ENCODE measurements around the gene NOP56.

DNA sequence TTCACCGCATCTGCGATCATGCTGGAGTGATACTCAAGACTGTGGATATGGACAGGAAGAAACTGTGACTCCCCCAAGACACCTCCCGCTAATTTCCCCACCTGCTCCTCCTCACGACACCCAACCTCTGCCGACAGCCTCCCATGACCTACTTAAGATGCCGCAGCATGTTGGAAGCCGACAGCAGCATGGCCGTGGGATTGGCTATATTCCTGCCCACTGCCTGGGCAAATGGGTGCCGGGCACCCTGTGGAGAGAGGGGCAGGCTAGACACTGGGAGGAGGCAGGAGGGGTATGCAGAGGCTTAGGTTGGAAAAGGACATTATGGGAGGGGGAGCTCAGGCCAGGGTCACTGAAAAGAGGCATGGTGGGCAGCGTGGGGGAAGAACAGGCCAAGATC lies 7.1 kb downstream of the NOP56 start:
- TF ChIP-seq CTCF (IDR thresholded peaks at IDR 0.05; ENCODE audit: extremely low read depth in 1 of 2, insufficient read depth in 1 of 2, low read depth in 1 of 2, low read length in 2 of 2) = no peak
- TF ChIP-seq, protein P1, sequence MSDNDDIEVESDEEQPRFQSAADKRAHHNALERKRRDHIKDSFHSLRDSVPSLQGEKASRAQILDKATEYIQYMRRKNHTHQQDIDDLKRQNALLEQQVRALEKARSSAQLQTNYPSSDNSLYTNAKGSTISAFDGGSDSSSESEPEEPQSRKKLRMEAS (IDR thresholded peaks at IDR 0.05; ENCODE audit: insufficient read depth, insufficient read length) = no peak
- no peak for TF ChIP-seq POLR2A (IDR thresholded peaks at IDR 0.05; ENCODE audit: low read depth, low read length)
- no peak for TF ChIP-seq MYC (IDR thresholded peaks at IDR 0.05; ENCODE audit: low read depth, low read length)
- TF ChIP-seq POLR2AphosphoS5 (IDR thresholded peaks at IDR 0.05; ENCODE audit: insufficient read depth, low read depth, low read length) = no peak
- TF ChIP-seq EZH2 (IDR thresholded peaks at IDR 0.05; ENCODE audit: borderline replicate concordance, low read depth, low read length, severe bottlenecking) = no peak
- TF ChIP-seq GATA2 (IDR thresholded peaks at IDR 0.05; ENCODE audit: insufficient read depth, insufficient read length, low read depth, low read length) = no peak
- no peak for TF ChIP-seq JUN (IDR thresholded peaks at IDR 0.05; ENCODE audit: borderline replicate concordance, insufficient read depth, insufficient read length, low read depth)
- TF ChIP-seq FOS (IDR thresholded peaks at IDR 0.05; ENCODE audit: borderline replicate concordance, insufficient read depth, low read length) = no peak

Data from endothelial cell of umbilical vein (primary cell).